Astrocyte of the spinal cord (primary cell): ENCODE measurements around the gene SNUPN.
A peak's percentile ranks its signal among the peaks of the same experiment; 100 is the strongest.

ENCODE experiments used
- DNase-seq: peaks from one replicate; pipeline ENCODE4 v3.0.0; 2011; ENCODE audit warnings: low read depth, low spot score
- H3K4me3 ChIP-seq: 2 replicates; pipeline ENCODE4 v1.5.1; 2011; ENCODE audit warnings: low read depth, mild to moderate bottlenecking, low read length, moderate library complexity
- CTCF ChIP-seq: IDR thresholded peaks from 2 replicates; pipeline ENCODE4 v1.5.1; 2012; ENCODE audit warnings: low read depth, mild to moderate bottlenecking, low read length, inconsistent platforms
- in situ Hi-C: cut with HindIII; loops from 2 replicates; pipeline ENCODE4 v1.10.0; 2017; ENCODE audit warnings: low sequenced_read_pairs

SNUPN gene

GRCh38 chr15:75661100-75661755 lies 35.7 kb upstream of the SNUPN start:
- peak; percentile 96 for DNase-seq
- H3K4me3 ChIP-seq: no peak overlapping the region
- in situ Hi-C loops: no loop called here
- TF ChIP-seq CTCF: no peak

GRCh38 chr15:75659928-75660645 lies 34.6 kb upstream of the SNUPN start:
- no peak for TF ChIP-seq CTCF
- in situ Hi-C loops: no loop called here
- H3K4me3 ChIP-seq: no peak overlapping the region
- no peak for DNase-seq

GRCh38 chr15:75659141-75659771 lies 33.7 kb upstream of the SNUPN start:
- no peak for DNase-seq
- in situ Hi-C loops: no loop called here

GRCh38 chr15:75656813-75657212 lies 31.3 kb upstream of the SNUPN start:
- no peak overlapping the region for H3K4me3 ChIP-seq

More at GRCh38 chr15:75659141-75659771, 33.7 kb upstream of the SNUPN start:
- no peak overlapping the region for H3K4me3 ChIP-seq
- no peak for TF ChIP-seq CTCF

GRCh38 chr15:75656331-75656730 lies 30.8 kb upstream of the SNUPN start:
- H3K4me3 ChIP-seq: no peak overlapping the region
- DNase-seq: no peak
- in situ Hi-C loops: no loop called here
- no peak for TF ChIP-seq CTCF

More at GRCh38 chr15:75656813-75657212, 31.3 kb upstream of the SNUPN start:
- no peak for DNase-seq
- in situ Hi-C loops: no loop called here
- TF ChIP-seq CTCF: no peak

GRCh38 chr15:75655931-75656330 lies 30.4 kb upstream of the SNUPN start:
- in situ Hi-C loops: no loop called here
- TF ChIP-seq CTCF: no peak
- no peak for DNase-seq

More at GRCh38 chr15:75655931-75656330, 30.4 kb upstream of the SNUPN start:
- no peak overlapping the region for H3K4me3 ChIP-seq
